ENCODE data around the gene ALDH1A2.

The ALDH1A2 gene

GRCh38 chr15:57993409-57994145 is 71.9 kb downstream of the ALDH1A2 start:
- peaks cover 16% of the 10 kb centered on the region for H3K27me3 ChIP-seq

GRCh38 chr15:57992761-57993355 is 72.7 kb downstream of the ALDH1A2 start:
- no peak for DNase-seq
- Histone ChIP-seq H3K4me3 (ENCODE audit: low read depth, low read length) (no peak overlapping the region), H3K27me3 (peaks cover 10% of the 10 kb centered on the region), H3K4me1 (no peaks in the 10 kb centered on the region), H3K36me3 (no peaks in the 10 kb centered on the region), H3K9me3 (no peaks in the 10 kb centered on the region)
- TF ChIP-seq, protein P1, sequence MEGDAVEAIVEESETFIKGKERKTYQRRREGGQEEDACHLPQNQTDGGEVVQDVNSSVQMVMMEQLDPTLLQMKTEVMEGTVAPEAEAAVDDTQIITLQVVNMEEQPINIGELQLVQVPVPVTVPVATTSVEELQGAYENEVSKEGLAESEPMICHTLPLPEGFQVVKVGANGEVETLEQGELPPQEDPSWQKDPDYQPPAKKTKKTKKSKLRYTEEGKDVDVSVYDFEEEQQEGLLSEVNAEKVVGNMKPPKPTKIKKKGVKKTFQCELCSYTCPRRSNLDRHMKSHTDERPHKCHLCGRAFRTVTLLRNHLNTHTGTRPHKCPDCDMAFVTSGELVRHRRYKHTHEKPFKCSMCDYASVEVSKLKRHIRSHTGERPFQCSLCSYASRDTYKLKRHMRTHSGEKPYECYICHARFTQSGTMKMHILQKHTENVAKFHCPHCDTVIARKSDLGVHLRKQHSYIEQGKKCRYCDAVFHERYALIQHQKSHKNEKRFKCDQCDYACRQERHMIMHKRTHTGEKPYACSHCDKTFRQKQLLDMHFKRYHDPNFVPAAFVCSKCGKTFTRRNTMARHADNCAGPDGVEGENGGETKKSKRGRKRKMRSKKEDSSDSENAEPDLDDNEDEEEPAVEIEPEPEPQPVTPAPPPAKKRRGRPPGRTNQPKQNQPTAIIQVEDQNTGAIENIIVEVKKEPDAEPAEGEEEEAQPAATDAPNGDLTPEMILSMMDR (IDR thresholded peaks at IDR 0.05; ENCODE audit: low read depth, low read length) = no peak

More at GRCh38 chr15:57993409-57994145, 71.9 kb downstream of the ALDH1A2 start:
- H3K4me1 ChIP-seq = no peaks in the 10 kb centered on the region
- DNase-seq = no peak
- no peak overlapping the region for H3K4me3 ChIP-seq (ENCODE audit: low read depth, low read length)
- TF ChIP-seq, protein P1 (IDR thresholded peaks at IDR 0.05; ENCODE audit: low read depth, low read length) = no peak
- H3K36me3 ChIP-seq = no peaks in the 10 kb centered on the region
- H3K9me3 ChIP-seq = no peaks in the 10 kb centered on the region; the same call in 1 of the 2 replicates

- Histone ChIP-seq H3K27me3 (no peaks in the 10 kb centered on the region), H3K36me3 (no peaks in the 10 kb centered on the region), H3K9me3 (no peaks in the 10 kb centered on the region), H3K4me1 (peaks cover 10% of the 10 kb centered on the region), H3K4me3 (ENCODE audit: low read depth, low read length) (no peak overlapping the region)
- TF ChIP-seq, protein P1 (IDR thresholded peaks at IDR 0.05; ENCODE audit: low read depth, low read length) = no peak
- no peak for DNase-seq
Measured at GRCh38 chr15:57973534-57973933, 92.0 kb downstream of the ALDH1A2 start.

GRCh38 chr15:57972864-57973263 is 92.6 kb downstream of the ALDH1A2 start:
- no peaks in the 10 kb centered on the region for H3K36me3 ChIP-seq
- H3K4me1 ChIP-seq = peaks cover 17% of the 10 kb centered on the region
- no peaks in the 10 kb centered on the region for H3K9me3 ChIP-seq
- TF ChIP-seq, protein P1 (IDR thresholded peaks at IDR 0.05; ENCODE audit: low read depth, low read length) = no peak
- no peaks in the 10 kb centered on the region for H3K27me3 ChIP-seq
- no peak for DNase-seq
- H3K4me3 ChIP-seq (ENCODE audit: low read depth, low read length) = no peak overlapping the region

GRCh38 chr15:57969996-57970395 is 95.5 kb downstream of the ALDH1A2 start:
- Histone ChIP-seq H3K4me3 (ENCODE audit: low read depth, low read length) (no peak overlapping the region), H3K9me3 (no peaks in the 10 kb centered on the region), H3K27me3 (no peaks in the 10 kb centered on the region), H3K36me3 (no peaks in the 10 kb centered on the region), H3K4me1 (peaks cover 25% of the 10 kb centered on the region)
- TF ChIP-seq, protein P1 (IDR thresholded peaks at IDR 0.05; ENCODE audit: low read depth, low read length) = no peak
- no peak for DNase-seq

DNA sequence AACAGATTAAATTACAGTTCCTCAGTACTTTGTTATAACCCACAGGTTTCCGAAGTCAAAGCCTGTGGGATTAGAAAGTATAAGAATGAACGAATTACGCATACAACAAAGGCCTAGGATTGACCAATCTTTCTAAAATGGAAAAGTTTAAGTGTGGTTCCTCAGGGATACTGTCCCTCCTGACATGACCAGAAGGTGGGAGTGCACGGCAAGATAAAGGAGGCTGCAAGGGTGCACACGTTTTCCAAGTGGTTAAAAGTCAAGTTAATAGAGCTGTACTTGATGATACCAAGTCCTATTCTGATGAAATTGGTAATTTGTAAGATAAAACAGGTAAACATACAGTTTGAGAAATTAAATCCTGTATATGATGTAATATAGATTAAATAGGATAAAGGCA is 96.2 kb downstream of the ALDH1A2 start:
- peak; percentile 20 for DNase-seq
- no peaks in the 10 kb centered on the region for H3K36me3 ChIP-seq
- no peaks in the 10 kb centered on the region for H3K9me3 ChIP-seq
- TF ChIP-seq, protein P1 (IDR thresholded peaks at IDR 0.05; ENCODE audit: low read depth, low read length) = peak; percentile 42
- no peak overlapping the region for H3K4me3 ChIP-seq (ENCODE audit: low read depth, low read length)
- no peaks in the 10 kb centered on the region for H3K27me3 ChIP-seq
- peaks cover 25% of the 10 kb centered on the region for H3K4me1 ChIP-seq
